DND-41 (cell line): ENCODE results near the gene CEACAM3.

Experiments used
- ATAC-seq: fragments of 200-7000 bp; cut with Tn5 transposase; 3 replicates; pipeline ENCODE4 v1.9.1; 2021; ENCODE audit warnings: low read depth; ENCODE audit not compliant: insufficient read depth
- DNase-seq: peaks from one replicate; pipeline ENCODE4 v3.0.0-alpha.2; 2020
- H2AFZ ChIP-seq: 2 replicates; pipeline ENCODE4 v1.6.0; 2012; ENCODE audit warnings: low read depth, low read length
- H3K27ac ChIP-seq: 2 replicates; pipeline ENCODE4 v1.5.1; 2012; ENCODE audit warnings: low read length, inconsistent platforms
- H3K27me3 ChIP-seq: fragments of 200-600 bp; sonication (generic); 2 replicates; pipeline ENCODE4 v1.6.0; 2012; ENCODE audit warnings: low read length, mild to moderate bottlenecking, inconsistent platforms; ENCODE audit not compliant: insufficient read depth, poor library complexity
- H3K36me3 ChIP-seq: 2 replicates; pipeline ENCODE4 v1.5.1; 2012; ENCODE audit warnings: low read length, inconsistent platforms; ENCODE audit not compliant: insufficient read depth
- H3K4me1 ChIP-seq: 2 replicates; pipeline ENCODE4 v1.5.1; 2012; ENCODE audit warnings: mild to moderate bottlenecking, low read length; ENCODE audit not compliant: insufficient read depth
- H3K4me2 ChIP-seq: 2 replicates; pipeline ENCODE4 v1.6.0; 2012; ENCODE audit warnings: mild to moderate bottlenecking, moderate library complexity, low read length, inconsistent platforms; ENCODE audit not compliant: insufficient read depth
- H3K4me3 ChIP-seq, 2 experiments: fragments of 200-600 bp in 1 of 2; shearing (Covaris generic) in 1 of 2; 2 replicates each; pipeline ENCODE4 v1.5.1; 2012 to 2016; ENCODE audit warnings: inconsistent platforms in 2 of 2, low read length in 2 of 2, mild to moderate bottlenecking in 2 of 2, low read depth in 1 of 2, moderate library complexity in 1 of 2
- H3K79me2 ChIP-seq: 2 replicates; pipeline ENCODE4 v1.6.0; 2012; ENCODE audit warnings: low read length, inconsistent platforms; ENCODE audit not compliant: insufficient read depth
- H3K9ac ChIP-seq: 2 replicates; pipeline ENCODE4 v1.6.0; 2012; ENCODE audit warnings: low read depth, mild to moderate bottlenecking, inconsistent platforms, low read length, moderate library complexity
- H3K9me3 ChIP-seq: 2 replicates; pipeline ENCODE4 v1.5.1; 2012; ENCODE audit warnings: low read length, moderate library complexity, mild to moderate bottlenecking, inconsistent platforms; ENCODE audit not compliant: insufficient read depth, severe bottlenecking
- H4K20me1 ChIP-seq: 2 replicates; pipeline ENCODE4 v1.6.0; 2012; ENCODE audit warnings: low read length; ENCODE audit not compliant: insufficient read depth
- EZH2 ChIP-seq: IDR thresholded peaks from 3 replicates; pipeline ENCODE4 v1.6.1; 2012; ENCODE audit warnings: borderline replicate concordance, low read depth, mild to moderate bottlenecking, moderate library complexity, low read length, inconsistent platforms; ENCODE audit not compliant: severe bottlenecking
- TF ChIP-seq, protein P1 (sequence below): IDR thresholded peaks from 2 replicates; pipeline ENCODE4 v1.5.1; 2012; ENCODE audit warnings: borderline replicate concordance, low read length, moderate library complexity, mild to moderate bottlenecking; ENCODE audit not compliant: poor library complexity, severe bottlenecking; ENCODE audit errors: extremely low read depth

CEACAM3 gene

DNA sequence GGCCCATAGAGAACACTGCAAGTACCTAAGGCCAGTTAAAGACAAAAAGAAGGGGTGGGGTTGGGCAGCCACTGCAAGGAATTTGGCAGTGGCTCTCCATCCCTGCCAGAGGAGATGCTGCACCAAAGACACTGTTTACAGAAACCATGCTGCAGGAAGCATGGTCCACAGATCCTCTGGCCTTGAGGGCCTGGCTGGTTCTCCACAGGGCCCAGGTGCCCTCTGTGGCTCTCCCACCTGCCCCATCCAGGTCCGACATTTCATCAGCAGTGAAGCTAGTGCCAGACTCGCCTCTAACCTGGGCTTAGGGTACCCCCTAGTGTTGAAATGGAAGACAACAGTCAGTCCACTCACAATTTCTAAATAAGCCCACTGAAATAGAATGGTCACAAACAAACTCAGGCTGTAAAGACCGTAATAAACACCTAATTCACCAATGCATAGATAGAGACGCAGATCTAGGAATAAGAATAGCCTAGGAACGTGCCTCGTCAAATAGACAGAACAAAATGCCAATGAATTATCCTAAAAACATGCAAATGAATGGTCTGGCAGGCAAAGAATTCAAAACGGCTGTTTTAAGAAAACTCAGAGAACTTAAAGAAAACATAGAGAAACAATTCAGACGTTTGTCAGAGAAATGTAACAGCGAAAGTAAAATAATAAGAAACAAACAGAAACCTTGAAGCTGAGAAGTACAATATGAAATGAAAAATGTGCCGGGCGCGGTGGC lies 24.8 kb downstream of the CEACAM3 start:
- no peaks in the 10 kb centered on the region for H4K20me1 ChIP-seq
- H3K9me3 ChIP-seq = no peaks in the 10 kb centered on the region
- no peaks in the 10 kb centered on the region for H3K36me3 ChIP-seq
- DNase-seq (peak; percentile 43), ATAC-seq (peak; percentile 66)
- TF ChIP-seq EZH2 = no peak
- TF ChIP-seq, protein P1, sequence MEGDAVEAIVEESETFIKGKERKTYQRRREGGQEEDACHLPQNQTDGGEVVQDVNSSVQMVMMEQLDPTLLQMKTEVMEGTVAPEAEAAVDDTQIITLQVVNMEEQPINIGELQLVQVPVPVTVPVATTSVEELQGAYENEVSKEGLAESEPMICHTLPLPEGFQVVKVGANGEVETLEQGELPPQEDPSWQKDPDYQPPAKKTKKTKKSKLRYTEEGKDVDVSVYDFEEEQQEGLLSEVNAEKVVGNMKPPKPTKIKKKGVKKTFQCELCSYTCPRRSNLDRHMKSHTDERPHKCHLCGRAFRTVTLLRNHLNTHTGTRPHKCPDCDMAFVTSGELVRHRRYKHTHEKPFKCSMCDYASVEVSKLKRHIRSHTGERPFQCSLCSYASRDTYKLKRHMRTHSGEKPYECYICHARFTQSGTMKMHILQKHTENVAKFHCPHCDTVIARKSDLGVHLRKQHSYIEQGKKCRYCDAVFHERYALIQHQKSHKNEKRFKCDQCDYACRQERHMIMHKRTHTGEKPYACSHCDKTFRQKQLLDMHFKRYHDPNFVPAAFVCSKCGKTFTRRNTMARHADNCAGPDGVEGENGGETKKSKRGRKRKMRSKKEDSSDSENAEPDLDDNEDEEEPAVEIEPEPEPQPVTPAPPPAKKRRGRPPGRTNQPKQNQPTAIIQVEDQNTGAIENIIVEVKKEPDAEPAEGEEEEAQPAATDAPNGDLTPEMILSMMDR = peak; percentile 79
- H3K4me1 ChIP-seq = no peaks in the 10 kb centered on the region
- H3K4me3 ChIP-seq = no peak overlapping the region
- H3K9ac ChIP-seq = no peak overlapping the region
- H3K27me3 ChIP-seq = peaks cover 6% of the 10 kb centered on the region
- no peak overlapping the region for H3K27ac ChIP-seq
- no peak overlapping the region for H2AFZ ChIP-seq
- H3K4me2 ChIP-seq = no peak overlapping the region
- no peaks in the 10 kb centered on the region for H3K79me2 ChIP-seq

DNA sequence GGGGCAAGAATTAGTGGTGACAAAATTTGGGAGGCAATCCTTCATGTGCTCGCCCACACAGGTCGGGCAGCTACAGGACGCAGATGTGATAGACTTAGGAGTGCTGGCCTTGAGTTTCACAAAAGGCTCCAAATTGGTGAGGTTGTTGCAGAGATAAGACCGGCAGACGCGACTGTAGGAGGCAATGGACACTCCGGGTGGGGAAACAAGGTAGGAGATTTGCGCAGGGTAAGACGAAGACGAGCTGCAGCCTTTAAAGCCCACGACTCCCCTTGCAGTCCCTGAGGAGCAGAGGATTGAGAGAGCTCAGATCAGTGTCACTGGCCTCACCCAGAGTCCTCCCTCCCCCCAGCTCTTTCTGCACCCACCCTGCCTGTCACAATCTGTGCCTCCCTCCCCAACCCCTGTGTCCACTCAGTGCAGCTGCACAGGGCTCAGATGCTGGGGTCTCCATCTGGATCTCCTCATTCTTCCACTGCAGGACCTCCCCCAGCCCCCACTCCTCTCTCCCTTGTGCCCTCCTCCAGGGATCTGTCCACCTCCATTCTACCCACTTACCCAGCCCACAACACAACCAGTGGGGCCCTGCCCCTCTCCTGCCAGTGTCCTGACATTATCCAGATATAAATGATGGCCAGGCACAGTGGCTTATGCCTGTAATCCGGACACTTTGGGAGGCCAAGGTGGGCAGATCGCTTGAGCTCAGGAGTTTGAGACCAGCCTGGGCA lies 41.8 kb downstream of the CEACAM3 start:
- TF ChIP-seq EZH2 = no peak
- TF ChIP-seq, protein P1 = no peak
- Histone ChIP-seq H3K4me2 (no peak overlapping the region), H3K9ac (no peak overlapping the region), H3K27me3 (peaks cover 16% of the 10 kb centered on the region), H3K79me2 (no peaks in the 10 kb centered on the region), H3K4me1 (no peaks in the 10 kb centered on the region), H3K9me3 (no peaks in the 10 kb centered on the region), H4K20me1 (no peaks in the 10 kb centered on the region), H3K27ac (no peak overlapping the region), H2AFZ (no peak overlapping the region), H3K4me3 (no peak overlapping the region), H3K36me3 (no peaks in the 10 kb centered on the region)
- DNase-seq = no peak
- ATAC-seq = no peak

DNA sequence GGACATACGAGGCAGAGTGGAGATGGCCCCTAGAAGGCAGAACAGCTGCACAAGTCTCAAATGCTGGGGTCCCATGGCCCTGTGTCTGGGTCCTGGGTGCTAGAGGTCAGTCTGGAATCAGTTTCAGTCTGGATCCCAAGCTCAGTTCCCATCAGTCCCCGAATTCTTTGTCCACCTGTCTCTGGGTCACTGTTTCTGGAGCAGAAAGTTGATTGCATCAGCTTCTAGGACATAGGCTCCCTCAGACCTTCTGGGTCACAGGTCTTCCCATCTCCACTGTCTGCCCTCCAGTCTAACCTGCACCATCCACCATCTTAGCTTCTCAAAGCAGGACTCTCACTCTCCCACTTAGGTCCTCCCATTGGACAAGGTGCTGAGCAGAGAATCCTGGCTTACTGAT lies 42.8 kb downstream of the CEACAM3 start:
- Histone ChIP-seq H3K27me3 (peaks cover 16% of the 10 kb centered on the region), H3K4me2 (no peak overlapping the region), H2AFZ (no peak overlapping the region)

More for the DNA sequence above, 42.8 kb downstream of the CEACAM3 start:
- Histone ChIP-seq H3K9ac (no peak overlapping the region), H3K4me1 (no peaks in the 10 kb centered on the region), H3K27ac (no peak overlapping the region), H3K4me3 (no peak overlapping the region), H3K36me3 (no peaks in the 10 kb centered on the region), H3K79me2 (no peaks in the 10 kb centered on the region), H3K9me3 (no peaks in the 10 kb centered on the region), H4K20me1 (no peaks in the 10 kb centered on the region)
- ATAC-seq (no peak), DNase-seq (no peak)
- TF ChIP-seq, protein P1 = no peak
- no peak for TF ChIP-seq EZH2
